GM12878 (cell line): ENCODE measurements around the gene TRIM40. TPM values are rescaled to one million over a fixed set of nuclear protein-coding genes. Genes with fewer than 3 reads are reported as not detected.

Experiments used
- ATAC-seq: fragments of 200-7000 bp; cut with Tn5 transposase; 3 replicates; pipeline ENCODE4 v1.9.1; 2020; ENCODE audit warnings: mild to moderate bottlenecking, moderate library complexity
- BruUV-seq: library from RNA; stranded (reverse); fragments of 400-500 nt; replicated peaks from 2 replicates; lab custom pipeline; 2021; lab: Mats Ljungman, UMichigan
- CTCF ChIA-PET: fragments of 300-600 bp; sonication (Branson Sonifier 250); formaldehyde crosslinking; extraction: SDS; loops from one replicate; lab custom pipeline; 2021; ENCODE audit warnings: inconsistent platforms; lab: Yijun Ruan, JAX
- POLR2A ChIA-PET: fragments of 350-600 bp; formaldehyde crosslinking; extraction: SDS; loops from one replicate; lab custom pipeline; 2021; ENCODE audit warnings: inconsistent platforms; lab: Charles Lee
- RAD21 ChIA-PET: fragments of 300-600 bp; sonication (Branson Sonifier 250); formaldehyde crosslinking; loops from one replicate; lab custom pipeline; 2023; ENCODE audit warnings: antibody characterized with exemption; ENCODE audit not compliant: unreplicated experiment; lab: Charles Lee
- SMC1A ChIA-PET: fragments of 300-600 bp; sonication (Branson Sonifier 250); formaldehyde crosslinking; loops from one replicate; lab custom pipeline; 2023; ENCODE audit not compliant: unreplicated experiment, uncharacterized antibody; lab: Charles Lee
- DNase-seq: peaks from one replicate; pipeline ENCODE4 v3.0.0-alpha.2; 2011; ENCODE audit warnings: low read depth, low spot score
- FAIRE-seq: peaks from 3 replicates; lab custom pipeline; 2011; peaks lifted over from hg19 to GRCh38; lab: Jason Lieb, UNC
- H2AFZ ChIP-seq: 2 replicates; pipeline ENCODE4 v1.6.0; 2011; ENCODE audit warnings: low read depth, low read length, control low read depth; ENCODE audit not compliant: control insufficient read depth
- H3K27ac ChIP-seq: 2 replicates; pipeline ENCODE4 v1.5.1; 2011; ENCODE audit warnings: control low read depth; ENCODE audit not compliant: control insufficient read depth, insufficient read depth
- H3K27me3 ChIP-seq, 2 experiments: replicated peaks in 1 of 2; 2 replicates each; pipeline versions ENCODE4 v1.6.0 to v1.6.1; 2011; ENCODE audit warnings: low read length in 1 of 2; ENCODE audit not compliant: control insufficient read depth in 2 of 2, insufficient read depth in 2 of 2
- H3K36me3 ChIP-seq, 2 experiments: 2 replicates each; pipeline ENCODE4 v1.5.1; 2011; ENCODE audit warnings: low read length in 1 of 2; ENCODE audit not compliant: control insufficient read depth in 2 of 2, insufficient read depth in 2 of 2
- H3K4me1 ChIP-seq: 2 replicates; pipeline ENCODE4 v1.6.1; 2011; ENCODE audit warnings: mild to moderate bottlenecking, low read length, moderate library complexity, mixed read lengths; ENCODE audit not compliant: control insufficient read depth, insufficient read depth
- H3K4me2 ChIP-seq: 2 replicates; pipeline ENCODE4 v1.6.0; 2011; ENCODE audit warnings: control low read depth; ENCODE audit not compliant: control insufficient read depth, insufficient read depth
- H3K4me3 ChIP-seq: fragments of 200-600 bp; sonication (generic); 2 replicates; pipeline ENCODE4 v1.5.1; 2016
- H3K79me2 ChIP-seq: 2 replicates; pipeline ENCODE4 v1.6.0; 2011; ENCODE audit warnings: low read length; ENCODE audit not compliant: control insufficient read depth, insufficient read depth
- H3K9ac ChIP-seq: 2 replicates; pipeline ENCODE4 v1.8.0; 2011; ENCODE audit warnings: low read length, control low read depth, mixed read lengths; ENCODE audit not compliant: control insufficient read depth, insufficient read depth
- H3K9me3 ChIP-seq: replicated peaks from 3 replicates; pipeline ENCODE4 v1.5.1; 2011; ENCODE audit warnings: mild to moderate bottlenecking, low read length; ENCODE audit not compliant: control insufficient read depth, insufficient read depth
- H4K20me1 ChIP-seq: 2 replicates; pipeline ENCODE4 v1.6.0; 2011; ENCODE audit not compliant: control insufficient read depth, insufficient read depth
- CHD2 ChIP-seq: IDR thresholded peaks from 2 replicates; pipeline ENCODE4 v1.6.1; 2011; ENCODE audit warnings: low read depth, low read length, improper control_type of control experiment, borderline replicate concordance
- CHD4 ChIP-seq: fragments of 200-600 bp; sonication (generic); IDR thresholded peaks from 2 replicates; pipeline ENCODE4 v1.6.1; 2016; ENCODE audit warnings: mild to moderate bottlenecking
- CREM ChIP-seq: IDR thresholded peaks from 2 replicates; pipeline ENCODE4 v1.6.1; 2014; ENCODE audit warnings: antibody characterized with exemption, low read depth
- HCFC1 ChIP-seq: fragments of 150-350 bp; IDR thresholded peaks from 2 replicates; pipeline ENCODE4 v1.6.1; 2014; ENCODE audit warnings: low read length
- LARP7 ChIP-seq: fragments of 450-650 bp; IDR thresholded peaks from 2 replicates; pipeline ENCODE4 v1.6.1; 2017; ENCODE audit warnings: mild to moderate bottlenecking
- NFIC ChIP-seq: IDR thresholded peaks from 2 replicates; pipeline ENCODE4 v1.6.1; 2012; ENCODE audit warnings: low read depth, mild to moderate bottlenecking, inconsistent platforms, low read length, moderate library complexity
- PAX5 ChIP-seq: IDR thresholded peaks from 2 replicates; pipeline ENCODE4 v1.6.1; 2011; ENCODE audit warnings: low read depth, low read length, borderline replicate concordance
- PAX8 ChIP-seq: fragments of 450-650 bp; IDR thresholded peaks from 2 replicates; pipeline ENCODE4 v1.6.1; 2017; ENCODE audit warnings: mild to moderate bottlenecking, moderate library complexity
- RBBP5 ChIP-seq: fragments of 200-600 bp; sonication (generic); conservative IDR thresholded peaks from 2 replicates; pipeline ENCODE4 v1.6.1; 2016
- SPI1 ChIP-seq: IDR thresholded peaks from 2 replicates; pipeline ENCODE4 v1.6.1; 2011; ENCODE audit warnings: low read depth, mild to moderate bottlenecking, low read length, moderate library complexity, borderline replicate concordance; ENCODE audit not compliant: insufficient read depth
- SUZ12 ChIP-seq: fragments of 200-600 bp; sonication (generic); IDR thresholded peaks from one replicate; pipeline ENCODE4 v1.6.1; 2018; ENCODE audit warnings: antibody characterized with exemption, mild to moderate bottlenecking; ENCODE audit not compliant: unreplicated experiment
- WGBS: methylation state at CpG from one replicate; pipeline ENCODE4 v1.1.6; 2016; ENCODE audit warnings: low lambda C conversion rate; ENCODE audit not compliant: insufficient replicate concordance, insufficient coverage; ENCODE audit errors: missing lambda C conversion rate; 5-methylcytosine and 5-hydroxymethylcytosine counted together
- in situ Hi-C: fragments of 300-500 bp; cut with MboI; formaldehyde crosslinking; loops from 9 replicates; pipeline ENCODE4 v1.14.3; 2018; ENCODE audit warnings: mixed read lengths
- intact Hi-C: fragments of 100-400 bp; cut with micrococcal nuclease; formaldehyde crosslinking; loops from one replicate; pipeline ENCODE4 v1.14.2; 2022; ENCODE audit not compliant: unreplicated experiment
- polyA plus RNA-seq, 11 experiments: library from polyadenylated mRNA; depleted of rRNA in 4 of 11; unstranded in 6 of 11; stranded (reverse) in 5 of 11; fragments of >200 nt; fragmentation: Nextera tagmentation in 4 of 11; fragmentation: Illumina TruSeq in 1 of 11; extraction: Ambion mirVana in 4 of 11; extraction: Trizol in 1 of 11; gene quantifications; 1 replicate in 1 of 11; 2 replicates in 10 of 11; pipeline versions ENCODE4 v1.2.1 to v1.2.3, GENCODE V29; 2011 to 2016; ENCODE audit warnings: inconsistent platforms in 2 of 11, missing spikeins in 2 of 11, low read depth in 1 of 11
- total RNA-seq, 4 experiments: library from RNA; depleted of rRNA in 3 of 4; stranded (reverse); fragments of >200 nt in 3 of 4; fragmentation: Illumina TruSeq in 1 of 4; extraction: Trizol in 1 of 4; gene quantifications; 2 replicates each; pipeline versions ENCODE4 v1.2.1 to v1.2.3, GENCODE V29; 2013 to 2021
- TF ChIP-seq, protein P1 (sequence below): fragments of 450-650 bp; IDR thresholded peaks from 2 replicates; pipeline ENCODE4 v1.6.1; 2018; ENCODE audit warnings: mild to moderate bottlenecking, low read depth, moderate library complexity; ENCODE audit not compliant: partially characterized antibody
- TF ChIP-seq, protein P2 (sequence below): IDR thresholded peaks from 2 replicates; pipeline ENCODE4 v1.6.1; 2012; ENCODE audit warnings: low read length, inconsistent platforms
- TF ChIP-seq, protein P3 (sequence below): fragments of 450-650 bp; IDR thresholded peaks from 2 replicates; pipeline ENCODE4 v1.6.1; 2017; ENCODE audit warnings: mild to moderate bottlenecking, moderate library complexity
- TF ChIP-seq, protein P4 (sequence below): fragments of 450-650 bp; IDR thresholded peaks from 2 replicates; pipeline ENCODE4 v1.6.1; 2016; ENCODE audit warnings: mild to moderate bottlenecking

The TRIM40 gene
- total and polyA plus RNA-seq, 10 of the 15 experiments (the other 5 are each of a cell fraction or from before 2014, with no cell fraction given), result not detected

DNA sequence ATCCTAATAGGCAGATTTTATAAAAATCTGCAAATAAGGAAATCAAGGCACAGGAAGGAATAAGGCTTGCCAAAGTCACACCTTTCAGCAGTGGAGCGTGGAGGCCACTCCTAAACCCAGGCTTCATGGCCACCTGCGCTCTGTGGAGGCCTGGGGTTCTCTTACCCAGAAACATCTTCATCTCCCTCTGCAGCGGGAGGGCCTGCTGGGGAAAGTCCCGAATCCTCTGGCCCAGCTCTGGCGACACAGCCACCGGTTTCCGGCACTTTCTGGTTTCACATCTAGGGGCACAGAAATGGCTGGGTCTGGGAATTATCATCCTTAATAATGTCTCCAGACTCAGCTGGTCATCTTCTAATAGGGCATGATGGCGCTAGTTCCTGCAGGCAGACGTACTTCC lies 20.8 kb downstream of the TRIM40 start:
- DNase-seq (no peak), ATAC-seq (no peak), FAIRE-seq (no peak)
- ChIA-PET SMC1A (interaction anchor here (0.8 kb wide), 1 partner anchor 24 kb away, joined by 3 read pairs; no protein-coding TSS in a partner anchor), CTCF (interaction anchor here (1.0 kb wide), 1 partner anchor 54 kb away, joined by 3 read pairs; no protein-coding TSS in a partner anchor), POLR2A (no interaction called here), RAD21 (interaction anchor here (0.6 kb wide), 1 partner anchor 68 kb away, joined by 3 read pairs; no protein-coding TSS in a partner anchor)
- peaks cover 4% of the 10 kb centered on the region; the same call in 1 of the 2 replicates for H3K4me1 ChIP-seq
- peaks cover 2% of the 10 kb centered on the region in 2 experiments; a peak in 3 of 4 replicates for H3K27me3 ChIP-seq
- H3K79me2 ChIP-seq, result no peaks in the 10 kb centered on the region
- 46% methylated on average over 9 of the region's 9 CpGs for WGBS
- H3K27ac ChIP-seq, result no peak overlapping the region
- TF ChIP-seq CHD2 (no peak), HCFC1 (no peak), SPI1 (no peak), CREM (no peak), SUZ12 (no peak), RBBP5 (no peak), PAX5 (no peak), LARP7 (no peak), PAX8 (no peak), CHD4 (no peak), NFIC (no peak)
- TF ChIP-seq, protein P1, sequence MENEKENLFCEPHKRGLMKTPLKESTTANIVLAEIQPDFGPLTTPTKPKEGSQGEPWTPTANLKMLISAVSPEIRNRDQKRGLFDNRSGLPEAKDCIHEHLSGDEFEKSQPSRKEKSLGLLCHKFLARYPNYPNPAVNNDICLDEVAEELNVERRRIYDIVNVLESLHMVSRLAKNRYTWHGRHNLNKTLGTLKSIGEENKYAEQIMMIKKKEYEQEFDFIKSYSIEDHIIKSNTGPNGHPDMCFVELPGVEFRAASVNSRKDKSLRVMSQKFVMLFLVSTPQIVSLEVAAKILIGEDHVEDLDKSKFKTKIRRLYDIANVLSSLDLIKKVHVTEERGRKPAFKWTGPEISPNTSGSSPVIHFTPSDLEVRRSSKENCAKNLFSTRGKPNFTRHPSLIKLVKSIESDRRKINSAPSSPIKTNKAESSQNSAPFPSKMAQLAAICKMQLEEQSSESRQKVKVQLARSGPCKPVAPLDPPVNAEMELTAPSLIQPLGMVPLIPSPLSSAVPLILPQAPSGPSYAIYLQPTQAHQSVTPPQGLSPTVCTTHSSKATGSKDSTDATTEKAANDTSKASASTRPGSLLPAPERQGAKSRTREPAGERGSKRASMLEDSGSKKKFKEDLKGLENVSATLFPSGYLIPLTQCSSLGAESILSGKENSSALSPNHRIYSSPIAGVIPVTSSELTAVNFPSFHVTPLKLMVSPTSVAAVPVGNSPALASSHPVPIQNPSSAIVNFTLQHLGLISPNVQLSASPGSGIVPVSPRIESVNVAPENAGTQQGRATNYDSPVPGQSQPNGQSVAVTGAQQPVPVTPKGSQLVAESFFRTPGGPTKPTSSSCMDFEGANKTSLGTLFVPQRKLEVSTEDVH, result no peak
- TF ChIP-seq, protein P2, sequence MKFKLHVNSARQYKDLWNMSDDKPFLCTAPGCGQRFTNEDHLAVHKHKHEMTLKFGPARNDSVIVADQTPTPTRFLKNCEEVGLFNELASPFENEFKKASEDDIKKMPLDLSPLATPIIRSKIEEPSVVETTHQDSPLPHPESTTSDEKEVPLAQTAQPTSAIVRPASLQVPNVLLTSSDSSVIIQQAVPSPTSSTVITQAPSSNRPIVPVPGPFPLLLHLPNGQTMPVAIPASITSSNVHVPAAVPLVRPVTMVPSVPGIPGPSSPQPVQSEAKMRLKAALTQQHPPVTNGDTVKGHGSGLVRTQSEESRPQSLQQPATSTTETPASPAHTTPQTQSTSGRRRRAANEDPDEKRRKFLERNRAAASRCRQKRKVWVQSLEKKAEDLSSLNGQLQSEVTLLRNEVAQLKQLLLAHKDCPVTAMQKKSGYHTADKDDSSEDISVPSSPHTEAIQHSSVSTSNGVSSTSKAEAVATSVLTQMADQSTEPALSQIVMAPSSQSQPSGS, result no peak
- TF ChIP-seq, protein P3, sequence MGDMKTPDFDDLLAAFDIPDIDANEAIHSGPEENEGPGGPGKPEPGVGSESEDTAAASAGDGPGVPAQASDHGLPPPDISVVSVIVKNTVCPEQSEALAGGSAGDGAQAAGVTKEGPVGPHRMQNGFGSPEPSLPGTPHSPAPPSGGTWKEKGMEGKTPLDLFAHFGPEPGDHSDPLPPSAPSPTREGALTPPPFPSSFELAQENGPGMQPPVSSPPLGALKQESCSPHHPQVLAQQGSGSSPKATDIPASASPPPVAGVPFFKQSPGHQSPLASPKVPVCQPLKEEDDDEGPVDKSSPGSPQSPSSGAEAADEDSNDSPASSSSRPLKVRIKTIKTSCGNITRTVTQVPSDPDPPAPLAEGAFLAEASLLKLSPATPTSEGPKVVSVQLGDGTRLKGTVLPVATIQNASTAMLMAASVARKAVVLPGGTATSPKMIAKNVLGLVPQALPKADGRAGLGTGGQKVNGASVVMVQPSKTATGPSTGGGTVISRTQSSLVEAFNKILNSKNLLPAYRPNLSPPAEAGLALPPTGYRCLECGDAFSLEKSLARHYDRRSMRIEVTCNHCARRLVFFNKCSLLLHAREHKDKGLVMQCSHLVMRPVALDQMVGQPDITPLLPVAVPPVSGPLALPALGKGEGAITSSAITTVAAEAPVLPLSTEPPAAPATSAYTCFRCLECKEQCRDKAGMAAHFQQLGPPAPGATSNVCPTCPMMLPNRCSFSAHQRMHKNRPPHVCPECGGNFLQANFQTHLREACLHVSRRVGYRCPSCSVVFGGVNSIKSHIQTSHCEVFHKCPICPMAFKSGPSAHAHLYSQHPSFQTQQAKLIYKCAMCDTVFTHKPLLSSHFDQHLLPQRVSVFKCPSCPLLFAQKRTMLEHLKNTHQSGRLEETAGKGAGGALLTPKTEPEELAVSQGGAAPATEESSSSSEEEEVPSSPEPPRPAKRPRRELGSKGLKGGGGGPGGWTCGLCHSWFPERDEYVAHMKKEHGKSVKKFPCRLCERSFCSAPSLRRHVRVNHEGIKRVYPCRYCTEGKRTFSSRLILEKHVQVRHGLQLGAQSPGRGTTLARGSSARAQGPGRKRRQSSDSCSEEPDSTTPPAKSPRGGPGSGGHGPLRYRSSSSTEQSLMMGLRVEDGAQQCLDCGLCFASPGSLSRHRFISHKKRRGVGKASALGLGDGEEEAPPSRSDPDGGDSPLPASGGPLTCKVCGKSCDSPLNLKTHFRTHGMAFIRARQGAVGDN, result no peak
- TF ChIP-seq, protein P4, sequence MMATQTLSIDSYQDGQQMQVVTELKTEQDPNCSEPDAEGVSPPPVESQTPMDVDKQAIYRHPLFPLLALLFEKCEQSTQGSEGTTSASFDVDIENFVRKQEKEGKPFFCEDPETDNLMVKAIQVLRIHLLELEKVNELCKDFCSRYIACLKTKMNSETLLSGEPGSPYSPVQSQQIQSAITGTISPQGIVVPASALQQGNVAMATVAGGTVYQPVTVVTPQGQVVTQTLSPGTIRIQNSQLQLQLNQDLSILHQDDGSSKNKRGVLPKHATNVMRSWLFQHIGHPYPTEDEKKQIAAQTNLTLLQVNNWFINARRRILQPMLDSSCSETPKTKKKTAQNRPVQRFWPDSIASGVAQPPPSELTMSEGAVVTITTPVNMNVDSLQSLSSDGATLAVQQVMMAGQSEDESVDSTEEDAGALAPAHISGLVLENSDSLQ, result no peak
- no TSS peak for BruUV-seq
- H4K20me1 ChIP-seq, result no peaks in the 10 kb centered on the region
- no peak overlapping the region for H3K9ac ChIP-seq
- no peak overlapping the region for H3K4me3 ChIP-seq
- in situ Hi-C loops (no loop called here), intact Hi-C loops (no loop called here)
- H3K36me3 ChIP-seq, result no peaks in the 10 kb centered on the region
- H2AFZ ChIP-seq, result no peak overlapping the region
- no peak overlapping the region for H3K4me2 ChIP-seq
- no peaks in the 10 kb centered on the region for H3K9me3 ChIP-seq
